Measurements from ENCODE around the gene FRMD5. TPM values are rescaled to one million over a fixed set of nuclear protein-coding genes. Genes with fewer than 3 reads are reported as not detected.
"Not testable (repeated sequence)": the region's sequence is repeated elsewhere in the genome, so short reads cannot be mapped to it uniquely, and the experiment has no call there.

The FRMD5 gene
- total RNA-seq, 1 experiment from 2014 or later, result 17.4 TPM

DNA sequence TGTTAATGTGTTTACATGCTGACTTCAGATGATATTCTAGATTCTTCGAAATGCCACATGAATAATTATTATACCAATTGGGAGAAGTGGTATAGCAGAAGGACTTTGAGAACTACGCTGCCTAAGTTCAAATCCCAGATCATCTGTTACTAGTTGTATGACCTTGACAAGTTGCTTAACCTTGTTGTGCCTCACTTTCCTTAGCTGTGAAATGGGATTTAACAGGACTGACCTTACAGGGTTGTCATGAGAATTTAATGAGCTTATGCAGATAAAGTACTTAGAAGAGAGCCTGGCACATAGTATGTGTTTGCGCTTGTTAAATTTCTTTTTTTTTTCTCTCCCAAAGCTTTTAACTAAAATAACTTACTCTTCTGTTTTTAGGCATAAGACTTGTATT lies 343.8 kb downstream of the FRMD5 start:
- Histone ChIP-seq H3K9me3 (no peaks in the 10 kb centered on the region), H3K27me3 (replicated peaks; ENCODE audit: control insufficient read depth, insufficient read depth, low read length) (no peaks in the 10 kb centered on the region), H3K36me3 (ENCODE audit: control insufficient read depth, insufficient read depth, low read length) (no peaks in the 10 kb centered on the region), H3K4me1 (no peaks in the 10 kb centered on the region), H3K4me3 (ENCODE audit: low read depth, low read length) (no peak overlapping the region)
- DNase-seq, result no peak
- CTCF ChIA-PET, result no interaction called here
- H3K4me1 Mint-ChIP-seq (ENCODE audit: low read depth, unreplicated experiment), result no peaks in the 10 kb centered on the region
- intact Hi-C loops (cut with micrococcal nuclease; ENCODE audit: unreplicated experiment), result no loop called here
- no peaks in the 10 kb centered on the region for H3K27me3 Mint-ChIP-seq (ENCODE audit: insufficient read depth, unreplicated experiment)
- TF ChIP-seq, protein P1, sequence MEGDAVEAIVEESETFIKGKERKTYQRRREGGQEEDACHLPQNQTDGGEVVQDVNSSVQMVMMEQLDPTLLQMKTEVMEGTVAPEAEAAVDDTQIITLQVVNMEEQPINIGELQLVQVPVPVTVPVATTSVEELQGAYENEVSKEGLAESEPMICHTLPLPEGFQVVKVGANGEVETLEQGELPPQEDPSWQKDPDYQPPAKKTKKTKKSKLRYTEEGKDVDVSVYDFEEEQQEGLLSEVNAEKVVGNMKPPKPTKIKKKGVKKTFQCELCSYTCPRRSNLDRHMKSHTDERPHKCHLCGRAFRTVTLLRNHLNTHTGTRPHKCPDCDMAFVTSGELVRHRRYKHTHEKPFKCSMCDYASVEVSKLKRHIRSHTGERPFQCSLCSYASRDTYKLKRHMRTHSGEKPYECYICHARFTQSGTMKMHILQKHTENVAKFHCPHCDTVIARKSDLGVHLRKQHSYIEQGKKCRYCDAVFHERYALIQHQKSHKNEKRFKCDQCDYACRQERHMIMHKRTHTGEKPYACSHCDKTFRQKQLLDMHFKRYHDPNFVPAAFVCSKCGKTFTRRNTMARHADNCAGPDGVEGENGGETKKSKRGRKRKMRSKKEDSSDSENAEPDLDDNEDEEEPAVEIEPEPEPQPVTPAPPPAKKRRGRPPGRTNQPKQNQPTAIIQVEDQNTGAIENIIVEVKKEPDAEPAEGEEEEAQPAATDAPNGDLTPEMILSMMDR (IDR thresholded peaks at IDR 0.05; ENCODE audit: insufficient read depth in 1 of 2, low read depth in 1 of 2, low read length in 1 of 2, severe bottlenecking in 1 of 2, unreplicated experiment in 1 of 2), result no peak
- H3K36me3 Mint-ChIP-seq (ENCODE audit: insufficient read depth, unreplicated experiment), result peaks cover 28% of the 10 kb centered on the region
- H3K4me3 Mint-ChIP-seq (ENCODE audit: unreplicated experiment), result no peak overlapping the region
- no peaks in the 10 kb centered on the region for H3K9me3 Mint-ChIP-seq (ENCODE audit: unreplicated experiment)
- no peak overlapping the region for H3K27ac Mint-ChIP-seq (ENCODE audit: unreplicated experiment)
- BruUV-seq (replicated peaks), result no TSS peak
- POLR2A ChIA-PET, result no interaction called here

GRCh38 chr15:43845421-43845820 lies 349.6 kb downstream of the FRMD5 start:
- Mint-ChIP-seq H3K36me3 (ENCODE audit: insufficient read depth, unreplicated experiment) (peaks cover 47% of the 10 kb centered on the region), H3K27ac (ENCODE audit: unreplicated experiment) (no peak overlapping the region)
- no TSS peak for BruUV-seq (replicated peaks)

DNA sequence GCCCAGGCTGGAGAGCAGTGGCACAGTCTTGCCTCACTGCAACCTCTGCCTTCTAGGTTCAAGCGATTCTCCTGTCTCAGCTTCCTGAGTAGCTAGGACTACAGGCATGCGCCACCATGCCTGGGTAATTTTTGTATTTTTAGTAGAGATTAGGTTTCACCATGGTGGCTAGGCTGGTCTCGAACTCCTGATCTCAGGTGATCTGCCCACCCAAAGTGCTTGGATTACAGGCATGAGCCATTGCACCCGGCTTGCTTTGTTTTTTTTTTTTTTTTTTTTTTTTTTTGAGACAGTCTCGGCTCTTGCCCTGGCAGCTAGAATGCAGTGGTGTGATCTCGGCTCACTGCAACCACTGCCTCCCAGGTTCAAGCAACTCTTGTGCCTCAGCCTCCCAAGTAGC lies 362.6 kb downstream of the FRMD5 start:
- CTCF ChIA-PET, result interaction anchor here (0.6 kb wide), 1 partner anchor 17 kb away, joined by 3 read pairs; no protein-coding TSS in a partner anchor
- H3K4me3 ChIP-seq (ENCODE audit: low read depth, low read length); H3K9me3 ChIP-seq; intact Hi-C loops (cut with micrococcal nuclease; ENCODE audit: unreplicated experiment); H3K4me1 ChIP-seq; POLR2A ChIA-PET; DNase-seq; H3K27me3 ChIP-seq (replicated peaks; ENCODE audit: control insufficient read depth, insufficient read depth, low read length); H3K4me3 Mint-ChIP-seq (ENCODE audit: unreplicated experiment); BruUV-seq (replicated peaks); H3K9me3 Mint-ChIP-seq (ENCODE audit: unreplicated experiment); H3K27me3 Mint-ChIP-seq (ENCODE audit: insufficient read depth, unreplicated experiment); H3K36me3 ChIP-seq (ENCODE audit: control insufficient read depth, insufficient read depth, low read length); H3K27ac Mint-ChIP-seq (ENCODE audit: unreplicated experiment): not testable (repeated sequence)
- Mint-ChIP-seq H3K36me3 (ENCODE audit: insufficient read depth, unreplicated experiment) (peaks cover 54% of the 10 kb centered on the region), H3K4me1 (ENCODE audit: low read depth, unreplicated experiment) (peaks cover 11% of the 10 kb centered on the region)

More at GRCh38 chr15:43845421-43845820, 349.6 kb downstream of the FRMD5 start:
- TF ChIP-seq, protein P1 (IDR thresholded peaks at IDR 0.05; ENCODE audit: insufficient read depth in 1 of 2, low read depth in 1 of 2, low read length in 1 of 2, severe bottlenecking in 1 of 2, unreplicated experiment in 1 of 2), result no peak
- ChIA-PET POLR2A (no interaction called here), CTCF (no interaction called here)
- no peak overlapping the region for H3K4me3 Mint-ChIP-seq (ENCODE audit: unreplicated experiment)
- no peaks in the 10 kb centered on the region for H3K4me1 Mint-ChIP-seq (ENCODE audit: low read depth, unreplicated experiment)
- Histone ChIP-seq H3K36me3 (ENCODE audit: control insufficient read depth, insufficient read depth, low read length) (no peaks in the 10 kb centered on the region), H3K4me3 (ENCODE audit: low read depth, low read length) (no peak overlapping the region), H3K4me1 (no peaks in the 10 kb centered on the region), H3K9me3 (no peaks in the 10 kb centered on the region), H3K27me3 (replicated peaks; ENCODE audit: control insufficient read depth, insufficient read depth, low read length) (no peaks in the 10 kb centered on the region)
- intact Hi-C loops (cut with micrococcal nuclease; ENCODE audit: unreplicated experiment), result no loop called here
- H3K27me3 Mint-ChIP-seq (ENCODE audit: insufficient read depth, unreplicated experiment), result no peaks in the 10 kb centered on the region
- no peak for DNase-seq
- no peaks in the 10 kb centered on the region for H3K9me3 Mint-ChIP-seq (ENCODE audit: unreplicated experiment)

DNA sequence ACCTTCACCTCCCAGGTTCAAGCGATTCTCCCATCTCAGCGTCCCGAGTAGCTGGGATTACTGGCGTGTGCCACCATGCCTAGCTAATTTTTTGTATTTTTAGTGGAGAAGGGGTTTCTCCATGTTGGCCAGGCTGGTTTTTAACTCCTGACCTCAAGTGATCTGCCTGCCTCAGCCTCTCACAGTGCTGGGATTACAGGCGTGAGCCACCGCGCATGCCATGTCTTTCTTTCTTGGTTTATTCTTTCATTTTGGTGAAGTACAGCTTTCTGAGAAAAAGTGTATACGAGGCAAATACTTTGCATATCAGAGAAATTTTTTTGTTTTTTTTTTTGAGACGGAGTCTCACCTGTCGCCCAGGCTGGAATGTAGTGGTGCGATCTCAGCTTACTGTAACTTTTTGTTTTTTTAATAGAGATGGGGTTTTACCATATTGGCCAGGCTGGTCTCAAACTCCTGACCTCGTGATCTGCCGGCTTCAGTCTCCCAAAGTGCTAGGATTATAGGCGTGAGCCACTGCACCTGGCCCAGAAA lies 363.5 kb downstream of the FRMD5 start:
- H3K9me3 ChIP-seq; H3K4me1 ChIP-seq; BruUV-seq (replicated peaks); H3K36me3 ChIP-seq (ENCODE audit: control insufficient read depth, insufficient read depth, low read length); CTCF ChIA-PET; intact Hi-C loops (cut with micrococcal nuclease; ENCODE audit: unreplicated experiment); POLR2A ChIA-PET; DNase-seq; H3K4me3 ChIP-seq (ENCODE audit: low read depth, low read length); H3K9me3 Mint-ChIP-seq (ENCODE audit: unreplicated experiment); H3K27me3 ChIP-seq (replicated peaks; ENCODE audit: control insufficient read depth, insufficient read depth, low read length); H3K27ac Mint-ChIP-seq (ENCODE audit: unreplicated experiment); H3K4me3 Mint-ChIP-seq (ENCODE audit: unreplicated experiment); H3K27me3 Mint-ChIP-seq (ENCODE audit: insufficient read depth, unreplicated experiment): not testable (repeated sequence)
- peaks cover 53% of the 10 kb centered on the region for H3K36me3 Mint-ChIP-seq (ENCODE audit: insufficient read depth, unreplicated experiment)
- peaks cover 11% of the 10 kb centered on the region for H3K4me1 Mint-ChIP-seq (ENCODE audit: low read depth, unreplicated experiment)

- H3K27me3 Mint-ChIP-seq (ENCODE audit: insufficient read depth, unreplicated experiment); H3K9me3 ChIP-seq; H3K4me3 ChIP-seq (ENCODE audit: low read depth, low read length); BruUV-seq (replicated peaks); H3K36me3 ChIP-seq (ENCODE audit: control insufficient read depth, insufficient read depth, low read length); H3K4me3 Mint-ChIP-seq (ENCODE audit: unreplicated experiment); H3K9me3 Mint-ChIP-seq (ENCODE audit: unreplicated experiment); intact Hi-C loops (cut with micrococcal nuclease; ENCODE audit: unreplicated experiment); H3K27ac Mint-ChIP-seq (ENCODE audit: unreplicated experiment); H3K27me3 ChIP-seq (replicated peaks; ENCODE audit: control insufficient read depth, insufficient read depth, low read length); H3K4me1 ChIP-seq; CTCF ChIA-PET; DNase-seq; POLR2A ChIA-PET: not testable (repeated sequence)
- peaks cover 45% of the 10 kb centered on the region for H3K36me3 Mint-ChIP-seq (ENCODE audit: insufficient read depth, unreplicated experiment)
- H3K4me1 Mint-ChIP-seq (ENCODE audit: low read depth, unreplicated experiment), result peaks cover 11% of the 10 kb centered on the region
Measured at GRCh38 chr15:43830691-43831275, 364.3 kb downstream of the FRMD5 start.
